ENCODE data around the gene PNPLA8.
"Not testable (repeated sequence)": the region's sequence is repeated elsewhere in the genome, so short reads cannot be mapped to it uniquely, and the experiment has no call there.

PNPLA8 gene

DNA sequence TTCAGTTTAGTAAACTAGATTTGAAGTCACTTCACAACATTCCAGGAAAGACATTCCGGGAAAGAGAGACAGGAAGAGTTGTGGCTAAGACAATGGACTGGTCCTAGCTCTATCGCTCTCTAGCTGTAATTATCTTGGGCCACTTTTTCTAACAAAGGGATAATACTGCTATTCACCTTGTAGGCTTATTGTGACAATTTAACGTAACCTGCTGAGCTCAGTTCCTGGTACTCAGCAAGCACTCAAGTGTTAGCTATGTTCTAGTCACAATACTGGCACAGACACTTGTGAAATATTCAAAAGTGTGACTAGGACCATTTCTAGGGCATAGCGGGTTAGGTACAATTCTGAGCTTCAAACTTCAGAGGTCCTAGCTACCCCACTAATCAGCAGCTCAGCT lies 57.7 kb downstream of the PNPLA8 start:
- DNase-seq, result no peak

DNA sequence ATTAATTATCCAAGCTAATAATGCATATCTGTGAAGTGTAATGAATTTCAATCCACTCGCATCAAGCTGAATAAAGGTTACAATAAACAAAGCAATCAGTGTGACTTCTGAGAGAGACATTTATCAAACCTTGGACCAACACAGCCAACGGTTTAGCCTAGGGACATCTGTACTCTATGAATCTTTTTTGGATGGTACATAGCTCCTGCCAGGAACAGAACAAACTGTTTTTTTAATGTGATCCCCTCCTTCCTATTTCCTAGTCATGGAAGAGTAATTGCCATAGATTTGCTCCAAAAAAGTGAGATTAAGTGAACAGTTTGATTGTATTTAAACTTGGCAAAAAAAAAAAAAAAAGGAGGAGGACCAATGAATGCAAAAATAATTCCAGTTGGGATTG lies 58.5 kb downstream of the PNPLA8 start:
- no peak for DNase-seq

DNA sequence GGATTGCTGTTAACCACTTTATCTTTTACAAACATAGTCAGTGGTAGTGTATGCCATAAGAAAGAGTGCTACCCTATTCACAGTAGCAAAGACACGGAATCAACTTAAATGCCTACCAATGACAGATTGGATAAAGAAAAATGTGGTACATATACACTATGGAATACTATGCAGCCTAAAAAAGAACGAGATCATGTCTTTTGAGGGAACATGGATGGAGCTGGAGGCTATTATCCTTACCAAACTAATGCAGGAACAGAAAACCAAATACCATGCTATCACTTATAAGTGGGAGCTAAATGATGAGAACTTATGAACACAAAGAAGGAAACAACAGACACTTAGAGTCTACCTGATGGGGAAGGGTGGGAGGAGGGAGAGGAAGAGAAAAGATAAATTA lies 59.6 kb downstream of the PNPLA8 start:
- not testable (repeated sequence) for DNase-seq

DNA sequence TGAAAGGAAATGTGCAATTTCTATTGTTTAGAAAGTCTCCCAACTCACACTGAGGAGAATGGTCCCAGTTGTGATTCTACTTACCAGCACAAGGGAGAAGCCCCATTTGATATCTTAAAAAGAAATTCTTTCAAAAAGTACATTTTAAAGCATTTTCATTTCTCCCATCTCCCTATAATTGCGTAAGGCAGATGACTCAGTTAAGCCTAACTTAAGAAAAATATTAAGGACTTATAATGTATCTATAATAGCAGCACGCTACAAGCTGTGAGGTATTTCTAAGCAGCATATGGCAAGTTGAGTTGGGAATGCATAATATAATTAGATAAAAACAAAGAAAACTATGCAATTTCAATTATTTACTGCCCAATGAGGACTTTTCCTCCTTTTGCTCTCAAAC lies 61.2 kb downstream of the PNPLA8 start:
- DNase-seq, result no peak

DNA sequence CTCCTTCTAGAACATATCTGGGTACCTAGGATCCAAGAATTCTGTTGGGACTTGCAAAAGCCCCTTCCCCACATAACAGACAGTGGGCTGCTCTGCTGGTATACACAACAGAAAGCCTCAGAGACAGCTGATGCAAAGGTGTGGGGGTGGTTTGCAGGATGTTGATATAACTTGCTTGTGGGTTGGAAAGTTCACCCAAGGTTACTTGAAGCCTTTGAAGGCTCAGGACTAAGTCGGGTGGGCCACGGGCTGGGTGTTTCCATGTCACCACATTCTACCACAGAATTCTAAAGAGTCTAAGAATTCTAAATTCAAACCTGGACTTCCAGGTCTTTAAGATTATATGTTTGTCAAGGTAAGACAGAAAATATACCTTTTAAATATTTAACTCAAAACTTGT lies 62.3 kb downstream of the PNPLA8 start:
- DNase-seq, result no peak

DNA sequence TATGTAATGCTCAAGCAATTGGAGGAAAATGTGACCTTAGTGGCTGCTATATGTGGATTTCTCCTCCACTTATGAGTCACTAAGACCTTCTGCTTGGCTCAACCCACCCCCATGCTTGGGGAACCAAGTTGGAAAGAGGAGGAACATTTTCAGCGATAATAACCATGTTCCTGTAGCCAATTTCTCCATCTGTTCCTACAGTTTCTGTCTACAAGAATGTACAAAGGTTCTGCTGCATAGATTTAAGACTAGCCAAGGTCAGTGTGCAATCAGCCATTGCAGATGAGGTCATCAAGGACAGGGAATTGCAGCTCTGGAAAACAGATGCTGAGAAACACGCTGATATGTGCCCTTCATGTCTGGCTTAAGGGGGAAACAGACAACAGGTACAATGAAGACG lies 64.1 kb downstream of the PNPLA8 start:
- DNase-seq, result peak in 1 of 2 donors; percentile 23

DNA sequence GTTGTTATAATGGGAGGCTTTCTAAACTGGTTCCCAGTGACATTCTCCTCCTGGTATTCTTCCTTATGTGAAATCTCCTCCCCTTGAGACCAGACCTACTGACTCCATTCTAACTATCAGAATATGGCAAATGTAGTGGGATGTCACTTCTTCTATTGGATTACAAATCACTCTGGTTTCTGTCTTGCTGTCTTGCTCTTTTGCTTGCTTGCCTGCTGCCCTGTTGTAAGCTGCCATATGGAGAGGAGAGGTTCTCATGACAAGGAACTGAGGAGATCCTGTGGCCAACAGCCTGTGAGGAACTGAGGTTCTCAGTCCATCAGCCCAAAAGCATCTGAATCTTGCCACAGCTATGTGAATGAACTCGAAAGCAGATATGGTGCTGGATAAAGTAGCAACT lies 65.0 kb downstream of the PNPLA8 start:
- DNase-seq, result no peak

DNA sequence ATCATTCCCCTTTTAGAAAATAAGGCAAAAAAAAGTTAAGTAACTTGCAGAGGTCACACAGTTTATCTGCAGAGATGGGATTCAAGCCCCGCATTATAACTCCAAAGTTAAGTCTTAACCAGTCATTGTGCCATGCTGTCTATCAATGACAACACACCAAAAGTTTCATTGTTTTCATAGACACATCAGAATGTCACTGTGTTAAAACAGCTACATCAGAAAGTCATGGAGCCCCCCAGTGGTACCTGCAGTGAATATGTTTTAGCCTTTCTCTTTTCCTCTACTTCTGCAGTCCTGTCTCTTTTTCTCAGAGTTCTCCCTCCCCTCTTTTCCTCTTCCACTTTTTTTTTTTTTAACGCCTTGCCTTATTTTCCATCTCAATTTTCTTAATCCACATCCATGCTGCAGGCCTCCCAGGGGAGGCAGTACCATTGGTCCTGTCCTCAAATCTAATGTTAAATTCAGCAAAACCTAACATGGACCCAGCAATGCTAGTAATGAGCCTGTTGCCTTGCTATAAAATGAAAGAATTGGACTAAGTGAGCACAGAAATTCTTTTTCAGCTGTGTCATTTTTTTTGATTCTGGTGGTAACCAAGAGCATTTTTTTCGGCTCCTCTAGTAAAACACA lies 65.9 kb downstream of the PNPLA8 start:
- DNase-seq, result peak; percentile 4 to 50

DNA sequence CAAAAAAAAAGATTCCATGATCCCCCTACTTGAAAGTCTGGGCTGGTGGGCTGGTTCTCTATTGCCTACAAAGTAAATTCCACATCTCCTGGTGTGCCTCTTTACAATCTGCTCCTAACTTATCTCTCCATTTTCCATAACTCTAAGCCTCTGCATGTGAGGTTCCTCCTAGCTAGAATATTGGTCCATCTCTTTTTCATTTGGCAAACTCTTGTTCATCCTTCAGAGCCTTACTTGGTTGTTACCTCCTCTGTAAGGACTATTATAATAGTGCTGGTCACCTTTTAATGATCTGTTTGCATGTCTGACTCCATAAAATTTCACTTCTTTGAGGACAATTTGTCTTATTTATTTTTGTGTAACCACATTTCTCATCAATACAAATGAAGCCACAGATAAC lies 68.1 kb downstream of the PNPLA8 start:
- DNase-seq, result no peak

DNA sequence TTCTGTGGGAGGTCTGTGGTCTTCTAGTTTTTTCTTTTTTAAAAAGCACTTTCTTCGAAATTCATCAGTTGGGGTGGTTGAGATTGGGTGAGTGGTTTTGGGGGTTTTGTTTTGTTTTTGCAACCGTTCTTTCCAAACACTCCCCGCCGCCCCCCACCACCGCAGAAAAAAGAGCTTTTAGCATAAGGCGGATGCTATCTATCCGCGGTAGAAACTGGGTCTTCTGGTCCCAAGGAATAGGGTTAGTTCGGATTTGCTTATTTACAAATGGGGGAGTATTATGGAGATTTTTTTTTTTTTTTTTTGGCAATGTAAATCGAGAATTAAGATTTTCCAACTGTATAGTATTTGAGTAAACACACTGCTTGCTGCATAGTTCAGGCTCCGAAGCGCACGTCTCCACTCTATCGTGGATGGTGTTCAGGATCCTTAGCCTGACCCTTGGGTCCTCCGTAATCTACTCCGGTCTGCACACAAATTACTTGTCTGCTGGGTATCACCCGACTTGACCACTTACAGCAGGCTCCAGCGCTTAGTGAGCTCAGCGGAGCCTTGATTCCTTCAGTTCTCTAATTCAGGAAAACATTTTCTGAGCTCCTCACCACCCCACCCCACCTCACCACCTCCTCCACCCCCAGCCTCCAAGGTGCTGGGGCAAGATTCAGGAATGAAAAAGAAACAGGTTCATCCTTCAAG lies 68.9 kb downstream of the PNPLA8 start:
- no peak for DNase-seq

DNA sequence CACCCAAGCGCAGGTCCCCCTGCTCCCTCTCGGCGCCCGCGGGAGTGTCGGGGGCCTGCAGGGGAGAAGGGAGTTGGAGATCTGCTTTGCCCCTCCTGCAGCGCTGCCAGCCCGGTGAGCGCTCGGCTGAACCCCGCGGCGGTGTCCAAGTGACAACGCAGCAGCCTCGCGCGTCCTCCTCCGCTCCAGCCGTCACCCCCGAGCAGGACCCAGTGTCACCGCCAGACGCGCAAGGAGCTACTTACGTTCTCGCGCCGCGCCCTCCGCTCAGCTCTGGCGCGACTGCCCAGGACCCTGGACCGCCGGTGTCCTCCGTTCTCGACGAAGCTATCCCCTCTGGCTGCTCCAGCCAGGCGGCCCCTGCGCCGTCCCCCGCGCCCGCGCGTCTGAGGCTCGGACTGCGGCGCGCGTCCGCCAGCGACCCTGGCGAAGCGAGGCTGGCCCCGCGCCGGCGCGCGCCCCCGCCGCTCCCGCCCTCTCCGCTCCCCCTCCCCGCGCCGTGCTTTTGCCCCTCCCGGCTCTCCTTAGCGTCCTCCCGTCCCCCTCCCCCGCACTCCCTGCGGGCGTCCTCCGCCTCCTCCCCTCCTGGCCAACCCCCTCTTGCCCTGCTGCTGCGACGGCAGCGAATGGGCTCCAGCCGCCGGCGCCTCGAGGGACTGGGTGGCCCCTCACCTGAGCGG lies 69.8 kb downstream of the PNPLA8 start, which contains the start of gene NRCAM:
NRCAM (minus strand) TSS at position 439 of the 680 bp plus-strand sequence. CDS start 216,372 bp downstream, outside the sequence.
- peak; percentile 52 to 61 for DNase-seq

DNA sequence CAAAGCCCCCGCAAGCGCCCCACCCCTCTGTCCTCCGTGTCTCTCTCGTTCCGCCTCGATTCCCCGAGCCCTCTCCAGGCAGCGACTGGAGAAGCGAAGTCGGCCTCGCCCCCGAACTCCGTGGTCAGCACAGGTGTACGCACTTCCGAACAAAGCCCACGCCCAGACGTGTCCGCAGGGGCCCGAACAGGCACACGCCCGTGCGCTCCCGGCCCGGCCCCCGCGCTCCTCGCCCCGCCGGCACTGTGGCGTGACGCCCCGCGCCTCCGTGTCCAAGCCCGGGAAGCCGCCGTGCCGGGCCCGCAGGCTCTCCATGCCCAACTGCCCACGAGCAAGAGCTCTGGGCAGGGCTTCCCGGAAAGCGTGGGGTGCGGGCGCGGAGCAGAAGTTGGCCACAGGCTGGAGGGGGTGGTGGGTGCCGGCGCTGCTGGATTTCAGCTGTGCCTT lies 70.4 kb downstream of the PNPLA8 start:
- no peak for DNase-seq

DNA sequence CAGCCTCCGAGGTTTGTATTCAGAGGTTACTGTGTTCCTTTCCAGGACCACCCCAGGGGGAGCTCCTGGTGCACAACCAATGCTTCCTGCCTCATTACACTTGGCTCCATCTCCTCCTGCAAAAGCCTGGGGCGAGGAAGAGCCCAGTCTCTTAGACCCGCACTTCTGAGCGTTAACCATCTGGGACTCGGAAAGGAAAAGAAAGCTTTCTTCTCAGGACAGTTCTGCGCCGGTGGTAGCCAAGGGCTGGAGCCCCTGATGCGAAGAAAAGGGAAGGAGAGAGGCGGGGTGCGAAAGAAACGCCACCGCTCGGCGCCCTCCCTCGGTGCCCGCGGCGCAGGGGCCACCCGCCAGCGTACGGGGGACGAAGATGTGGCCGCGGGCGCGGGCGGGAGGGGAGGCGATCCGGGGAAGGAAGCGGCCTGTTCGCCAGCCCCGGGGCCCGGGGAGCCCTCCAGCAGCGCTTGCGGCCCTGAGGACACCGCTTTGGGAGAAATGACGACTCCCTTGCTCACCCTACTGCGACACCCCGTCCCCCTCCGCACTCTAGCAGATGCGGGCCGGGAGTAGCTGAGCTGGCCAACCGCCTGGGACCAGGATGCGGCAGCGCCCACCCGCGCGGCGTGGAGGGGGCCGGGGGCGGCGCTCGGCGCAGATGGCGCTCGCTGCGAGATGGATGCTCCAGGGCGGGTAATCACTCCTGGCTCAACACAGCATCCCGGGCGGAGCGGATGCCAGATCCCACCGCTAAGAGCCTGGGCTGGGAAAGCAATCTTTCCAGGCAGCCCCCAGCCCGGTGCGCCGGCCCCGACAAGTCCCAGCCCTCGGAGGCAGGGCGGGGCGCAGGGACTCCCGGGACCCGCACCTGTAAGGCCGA lies 71.0 kb downstream of the PNPLA8 start:
- DNase-seq, result peak; percentile 33 to 48

DNA sequence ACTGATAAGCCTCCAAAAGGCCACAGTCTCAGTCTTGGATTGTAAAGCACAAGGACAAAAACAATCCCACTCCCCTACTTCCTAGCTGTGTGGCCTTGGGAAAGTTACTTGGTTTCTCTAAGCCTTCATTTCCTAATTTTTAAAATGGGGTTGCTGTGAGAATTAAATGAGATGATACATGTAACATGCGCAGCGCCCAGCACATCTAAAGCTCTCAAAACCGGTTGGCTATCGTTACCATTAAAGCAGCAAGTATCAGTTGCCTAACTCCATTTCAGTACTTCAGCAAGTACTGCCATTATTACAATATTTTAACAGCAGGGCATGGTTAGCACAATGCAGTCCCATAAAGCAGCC lies 71.6 kb downstream of the PNPLA8 start:
- no peak for DNase-seq

DNA sequence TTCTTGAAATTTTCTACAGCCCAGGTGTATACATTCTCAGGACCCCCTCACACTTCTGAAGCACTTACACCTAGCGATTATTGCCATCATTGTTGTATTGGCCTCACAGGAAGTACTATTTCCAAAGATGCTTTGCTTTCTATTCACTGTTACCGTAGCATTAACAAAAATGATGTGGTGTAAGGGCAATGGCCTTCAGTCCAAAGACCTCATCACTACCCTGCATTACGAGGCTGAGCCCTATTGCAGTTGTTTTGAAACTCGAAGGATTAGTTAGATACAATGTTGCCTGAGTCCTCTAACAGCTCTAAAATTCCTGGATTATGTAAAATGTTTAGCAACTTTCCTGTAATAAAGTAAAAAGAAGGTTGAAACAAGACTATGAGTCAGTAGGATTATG lies 72.6 kb downstream of the PNPLA8 start:
- no peak for DNase-seq

DNA sequence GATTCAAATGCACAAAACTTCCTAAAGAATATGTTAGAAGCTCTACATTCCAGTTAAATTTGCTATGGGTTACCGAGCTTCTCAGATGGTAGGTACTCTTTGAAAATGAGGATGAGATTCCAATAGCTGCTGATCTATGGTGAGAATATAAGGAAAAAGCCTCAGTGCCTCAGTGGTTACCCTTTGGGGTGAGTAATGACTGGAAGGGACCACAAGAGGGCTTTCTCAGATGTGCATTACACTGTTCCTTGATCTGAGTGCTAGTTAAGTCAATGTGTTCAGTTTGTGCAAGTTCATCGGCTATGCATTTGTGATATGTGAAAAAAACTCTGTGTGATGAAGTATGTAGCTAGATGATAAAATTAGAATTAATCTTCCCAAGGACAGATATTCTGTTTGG lies 73.2 kb downstream of the PNPLA8 start:
- no peak for DNase-seq

DNA sequence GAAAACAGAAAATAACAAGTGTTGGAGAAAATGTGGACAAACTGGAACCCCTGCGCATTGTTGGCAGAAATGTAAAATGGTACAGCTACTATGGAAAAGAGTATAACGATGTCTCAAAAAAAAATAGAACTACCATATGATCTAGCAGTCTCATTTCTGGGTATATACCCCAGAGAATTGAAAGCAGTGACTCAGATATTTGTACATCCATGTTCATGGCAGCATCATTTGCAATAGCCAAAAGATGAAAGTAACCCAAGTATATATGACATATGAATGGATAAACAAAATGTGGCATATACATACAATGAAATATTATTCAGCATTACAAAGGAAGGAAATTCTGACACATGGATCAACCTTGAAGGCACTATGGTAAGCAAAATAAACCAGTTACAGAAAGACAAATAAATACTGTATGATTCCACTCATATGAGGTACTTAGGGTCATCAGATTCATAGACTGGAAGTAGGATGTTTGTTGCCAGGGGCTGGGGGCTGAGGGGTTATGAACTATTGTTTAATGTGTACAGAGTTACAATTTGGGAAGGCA lies 74.6 kb downstream of the PNPLA8 start:
- no peak for DNase-seq

DNA sequence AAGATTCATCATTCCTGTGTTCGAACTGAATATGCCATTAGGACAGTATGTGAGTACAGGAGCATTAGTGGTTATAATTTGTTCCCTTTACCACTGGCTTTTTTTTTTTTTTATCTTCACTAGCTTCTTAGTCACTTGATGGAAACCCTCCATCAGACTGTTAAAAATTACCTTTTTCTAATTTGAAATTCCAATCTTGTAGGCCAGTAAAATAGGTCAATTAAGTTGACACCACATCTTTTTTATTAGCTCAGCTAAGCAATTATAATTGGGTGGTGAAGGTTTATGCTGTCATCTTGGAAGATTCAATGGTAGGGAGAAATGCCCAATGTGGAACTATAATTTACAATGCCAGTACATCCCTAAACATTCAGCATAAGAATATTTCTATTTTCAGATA lies 75.8 kb downstream of the PNPLA8 start:
- no peak for DNase-seq

DNA sequence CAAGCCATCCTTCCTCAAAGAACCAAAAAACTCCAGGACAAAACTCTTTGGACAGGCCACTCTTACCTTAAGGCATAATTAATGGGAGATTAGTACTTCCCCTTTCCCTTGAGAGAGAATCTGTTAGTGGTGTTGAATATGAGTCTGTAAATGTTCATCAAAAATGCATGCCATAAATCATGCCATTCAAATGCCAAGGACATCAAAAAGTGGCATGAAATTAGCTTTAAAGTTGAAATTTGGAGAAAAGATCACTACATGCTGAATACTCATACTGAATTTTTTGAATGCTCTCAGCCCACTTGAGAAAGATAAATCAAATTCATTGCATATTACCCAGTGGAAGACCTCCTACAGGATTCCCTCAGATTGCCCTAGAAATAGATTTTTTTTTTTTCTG lies 76.4 kb downstream of the PNPLA8 start:
- DNase-seq, result no peak

DNA sequence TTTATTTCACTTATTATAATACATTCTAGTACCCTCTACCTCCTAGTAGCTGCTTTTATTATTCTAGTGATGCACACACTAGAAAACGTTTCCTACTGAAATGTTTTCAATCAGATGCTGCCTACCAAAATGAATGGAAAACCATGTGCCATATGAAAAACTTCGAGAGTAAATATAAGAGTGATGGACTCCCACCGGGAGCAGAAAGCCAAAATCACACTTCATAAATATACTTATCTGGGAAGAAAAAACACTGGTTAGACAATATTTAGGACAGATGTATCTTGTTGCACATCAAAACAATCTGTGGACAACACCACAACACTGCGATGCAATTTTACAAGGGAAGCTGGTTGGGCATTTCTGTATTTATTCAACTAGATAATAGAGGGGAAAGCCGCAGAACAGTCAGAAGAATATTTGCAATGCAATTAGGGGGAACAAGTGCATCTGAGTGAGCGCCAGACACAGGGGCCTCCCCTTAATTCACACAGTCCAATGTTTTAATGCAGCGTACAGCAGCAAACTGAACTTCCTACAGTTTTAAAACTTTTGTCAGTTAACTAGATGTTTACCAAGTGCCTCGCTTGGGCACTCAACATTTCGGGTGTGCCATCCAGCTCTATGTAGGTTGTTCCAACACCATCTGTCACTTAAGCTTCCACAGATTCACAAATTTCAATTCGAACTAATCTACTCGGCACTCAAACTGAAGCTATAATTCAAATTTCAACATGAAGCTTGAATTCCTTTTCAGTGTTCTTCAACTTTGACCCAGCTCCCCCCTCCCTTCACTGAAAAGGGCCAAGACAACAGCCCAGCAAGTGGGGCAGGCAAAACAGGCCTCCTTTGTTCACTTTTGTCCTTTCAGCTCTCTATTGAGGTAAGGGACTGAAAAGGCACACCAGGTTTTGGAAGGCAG lies 77.1 kb downstream of the PNPLA8 start:
- no peak for DNase-seq

DNA sequence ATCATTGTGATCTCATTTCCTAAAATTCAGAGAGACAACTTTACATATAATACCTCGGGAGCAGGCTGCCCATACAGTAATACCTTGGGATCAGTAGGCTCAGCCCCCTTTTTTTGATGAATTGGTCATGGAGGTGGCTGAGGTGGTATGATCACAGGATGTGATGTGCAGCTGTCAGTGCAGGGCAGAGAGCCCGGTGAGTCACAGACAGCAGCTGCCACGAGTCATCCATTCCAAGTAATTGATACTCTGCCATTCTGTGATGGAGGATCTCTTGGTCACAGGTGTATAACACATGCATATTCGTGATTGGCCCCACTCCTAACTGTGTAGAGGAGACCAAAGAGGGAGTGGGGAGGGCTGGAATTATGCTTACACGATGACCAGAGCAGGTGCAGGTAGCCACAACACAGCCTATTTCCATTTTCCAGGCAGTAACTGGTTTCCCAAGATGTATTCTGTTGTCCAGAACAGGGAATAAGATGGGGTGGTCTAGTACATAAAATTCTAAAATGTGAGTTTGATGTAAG lies 83.8 kb downstream of the PNPLA8 start:
- DNase-seq, result no peak

All from hippocampal formation (tissue), 2 donors.